DMS53 treated with DMSO at 0.1 percent for 48 hours (cell line): Measurements from ENCODE around the gene OPCML.

Experiments
- DNase-seq: peaks from one replicate; lab custom pipeline; 2025; ENCODE audit not compliant: unreplicated experiment; lab: John Stamatoyannopoulos, UW

The OPCML gene

DNA sequence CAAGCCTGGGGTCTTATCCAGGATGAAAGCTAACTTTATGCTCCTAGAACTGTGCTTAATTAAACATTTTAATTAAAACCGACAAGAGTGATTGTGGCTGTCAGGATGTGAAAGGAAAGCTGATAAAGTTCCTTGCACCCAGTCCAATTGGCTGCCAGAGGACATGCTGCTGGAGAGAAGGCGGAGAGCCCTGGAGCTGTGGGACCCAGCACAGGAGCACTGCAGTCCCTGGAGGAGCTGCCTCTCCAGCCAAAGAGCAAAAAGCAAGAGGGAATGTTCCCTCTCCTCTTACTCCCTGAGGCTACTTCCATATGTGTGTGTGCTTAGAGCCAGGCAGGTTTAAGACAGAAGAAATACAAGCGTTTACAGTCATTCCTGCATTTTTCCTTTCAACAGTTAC lies 118.6 kb downstream of the OPCML start:
- no peak for DNase-seq

DNA sequence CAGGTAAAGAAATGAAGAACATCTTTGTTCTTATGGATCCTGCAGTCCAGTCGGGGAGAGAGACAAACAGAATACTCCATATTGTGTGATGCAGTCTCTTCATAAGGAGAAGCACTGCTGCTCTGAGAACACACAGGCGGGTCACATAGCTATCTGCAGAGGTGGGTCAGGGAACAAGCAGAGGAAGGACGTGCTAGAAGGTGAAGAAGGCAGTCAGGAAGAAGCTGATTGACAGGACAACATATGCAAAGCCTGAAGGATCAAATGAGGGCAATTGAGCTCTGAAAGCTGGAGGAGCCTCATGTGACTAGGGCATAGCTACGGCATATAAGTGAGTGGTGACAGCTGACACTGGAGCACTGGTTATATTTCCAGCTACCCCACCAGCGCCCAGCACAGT lies 122.5 kb downstream of the OPCML start:
- no peak for DNase-seq

DNA sequence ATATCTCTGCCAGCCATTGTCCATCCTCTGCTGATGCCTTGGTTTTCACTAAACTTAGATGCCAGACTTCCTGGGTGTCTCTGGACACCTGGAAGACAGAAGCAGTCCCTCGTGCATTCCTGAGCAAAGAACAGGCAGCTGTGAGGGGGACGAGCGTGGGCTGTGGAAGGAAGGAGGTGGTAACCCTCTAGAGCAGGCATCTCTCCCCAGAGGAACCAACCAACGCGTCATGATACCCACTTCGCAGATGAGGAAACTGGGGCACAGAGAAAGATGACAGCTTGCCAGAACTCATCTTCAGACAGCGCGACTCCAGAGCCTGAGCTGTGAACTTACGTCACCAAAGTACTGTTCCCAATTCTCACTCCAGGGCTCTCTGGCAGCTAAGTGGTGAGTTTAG lies 123.4 kb downstream of the OPCML start:
- DNase-seq: no peak

DNA sequence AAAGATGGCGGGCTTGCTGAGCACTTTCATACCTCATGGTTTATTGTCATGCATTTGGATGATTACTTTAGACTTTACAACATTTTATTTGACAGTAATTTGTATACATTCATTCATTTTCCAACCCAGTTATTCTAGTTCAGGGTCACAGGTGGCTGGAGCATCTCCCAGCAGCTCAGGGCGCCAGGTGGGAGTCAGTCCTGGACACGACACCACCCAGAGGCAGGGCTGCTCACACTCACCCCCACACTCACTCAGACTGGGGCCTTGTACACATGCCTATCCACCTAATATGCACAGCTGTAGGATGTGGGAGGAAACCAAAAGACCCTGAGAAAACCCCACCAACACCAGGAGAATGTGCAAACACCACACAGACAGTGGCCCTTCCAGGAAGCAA lies 123.9 kb downstream of the OPCML start:
- DNase-seq: no peak

DNA sequence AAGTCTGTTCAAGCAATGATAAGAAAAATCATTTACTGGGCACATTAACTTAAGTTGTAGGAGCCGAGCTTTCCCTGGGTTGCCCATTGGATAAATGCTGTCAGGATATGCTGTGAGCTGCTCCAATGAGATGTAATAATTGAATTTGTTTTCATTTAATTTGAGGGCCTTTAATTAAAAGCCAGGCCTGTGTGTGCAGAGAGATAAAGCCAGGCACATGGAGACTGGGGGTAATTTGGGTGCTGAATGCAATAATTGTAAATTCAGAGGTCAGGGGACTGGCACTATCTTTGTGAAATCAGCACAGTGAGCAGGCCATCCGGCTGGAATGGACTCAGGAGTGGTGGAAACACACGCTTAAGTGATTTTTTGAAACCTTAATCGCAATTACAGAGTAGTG lies 125.8 kb downstream of the OPCML start:
- DNase-seq: no peak

DNA sequence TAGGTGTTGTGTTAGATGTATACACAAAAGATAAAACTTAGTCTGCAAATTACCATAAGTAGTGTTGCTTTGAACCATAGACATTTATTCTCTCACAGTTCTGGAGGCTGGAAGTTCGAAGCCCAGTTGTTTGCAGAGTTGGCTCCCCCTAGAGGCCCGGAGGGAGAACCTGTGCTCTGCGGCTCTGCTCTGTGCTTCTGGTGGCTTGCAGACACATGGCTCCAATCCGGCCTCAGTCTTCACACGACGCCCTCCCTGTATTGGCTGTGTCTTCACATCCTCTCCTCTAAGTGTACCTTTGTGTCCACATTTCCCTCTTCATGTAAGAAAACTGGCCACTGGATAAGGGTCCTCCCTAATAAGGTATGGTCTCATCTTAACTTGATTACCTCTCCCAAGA lies 128.4 kb downstream of the OPCML start:
- no peak for DNase-seq

DNA sequence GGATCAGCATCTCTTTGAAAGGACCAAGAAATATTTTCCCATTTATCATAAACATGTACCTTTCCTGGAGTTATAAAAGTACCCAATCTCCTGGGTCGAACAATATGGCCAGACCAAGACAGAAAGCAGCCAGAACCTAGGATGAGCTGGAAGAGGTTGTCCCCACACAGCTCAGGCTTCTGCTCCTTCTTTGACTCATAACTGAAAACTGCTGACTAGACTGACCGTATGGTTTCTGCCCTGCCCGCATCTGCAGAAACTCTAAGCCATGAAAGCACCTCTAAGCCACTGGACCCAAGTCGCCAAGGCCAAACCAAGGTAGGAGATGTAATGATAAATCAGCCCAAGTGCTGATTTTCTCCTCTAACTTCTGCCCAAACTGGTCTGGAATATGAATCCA lies 129.8 kb downstream of the OPCML start:
- no peak for DNase-seq

DNA sequence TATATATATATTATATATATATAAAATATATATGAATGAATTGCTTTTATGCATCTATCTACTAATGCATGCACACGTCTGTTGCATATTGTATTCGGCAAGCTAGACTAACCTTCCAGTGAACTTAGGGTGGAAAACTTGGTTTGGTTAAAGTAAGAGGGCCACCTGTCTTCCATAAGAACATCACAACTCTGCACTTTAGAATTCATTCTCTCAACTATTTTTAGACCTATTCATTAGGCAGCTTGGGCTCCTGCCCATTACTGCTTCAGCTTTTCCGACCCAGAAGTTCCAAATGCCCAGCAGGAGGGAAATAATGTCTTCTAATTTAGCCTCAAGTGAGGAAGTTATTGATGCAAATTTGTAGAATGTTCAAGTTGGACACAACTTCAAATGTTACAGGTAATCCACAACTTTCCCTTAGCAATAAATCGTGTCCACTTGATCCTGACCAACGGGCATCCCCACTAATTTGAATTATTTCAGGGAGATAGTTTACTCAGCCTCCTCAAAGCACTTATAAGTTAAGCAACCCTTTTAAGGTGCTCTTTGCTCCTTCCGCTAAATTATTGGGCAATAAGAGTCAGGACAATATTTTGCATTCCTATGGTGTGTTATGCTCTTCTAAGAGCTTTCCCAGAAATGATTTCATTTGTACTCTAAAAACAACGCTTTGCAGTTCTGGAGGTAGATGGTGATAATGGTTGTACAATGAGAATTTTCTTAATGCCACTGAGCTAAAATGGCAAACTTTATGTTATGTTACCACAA lies 132.3 kb downstream of the OPCML start:
- DNase-seq: no peak

DNA sequence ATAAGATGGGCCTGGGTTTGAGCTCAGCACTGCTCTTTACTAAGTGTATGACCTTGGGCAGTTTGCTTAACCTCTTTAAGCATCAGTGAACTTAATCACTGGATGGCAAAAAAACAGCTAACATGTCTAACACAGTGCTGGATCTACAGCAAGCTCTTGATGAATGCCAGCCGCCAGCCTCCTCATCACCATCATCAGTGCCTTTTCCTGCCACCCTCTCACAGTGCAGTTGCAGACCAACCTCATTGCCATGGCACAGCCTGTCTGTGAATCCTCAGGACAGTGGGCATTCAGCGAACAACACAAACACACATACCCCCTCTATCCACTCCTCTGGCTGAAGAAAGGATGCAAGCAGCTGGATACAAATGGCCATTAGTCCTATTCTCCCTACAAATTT lies 133.0 kb downstream of the OPCML start:
- no peak for DNase-seq

DNA sequence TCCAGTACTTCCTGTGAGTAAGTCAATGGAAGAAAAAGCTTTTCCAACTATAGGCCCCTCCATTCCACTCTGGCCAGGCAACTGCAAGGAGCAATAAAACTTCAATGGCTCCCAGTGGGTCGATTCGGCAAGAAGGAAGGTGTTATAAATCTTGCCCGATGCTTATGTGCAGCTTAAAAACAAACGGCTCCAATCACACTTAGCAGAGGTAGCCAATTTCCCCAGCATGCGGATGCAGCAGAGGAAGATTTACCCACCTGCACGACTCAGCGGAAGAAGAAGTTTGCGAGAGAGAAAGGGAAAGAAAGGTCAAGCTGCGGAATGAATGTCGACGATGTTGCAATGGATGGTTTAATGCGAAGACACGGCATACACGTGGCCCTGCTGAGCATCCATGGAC lies 141.5 kb downstream of the OPCML start:
- no peak for DNase-seq

DNA sequence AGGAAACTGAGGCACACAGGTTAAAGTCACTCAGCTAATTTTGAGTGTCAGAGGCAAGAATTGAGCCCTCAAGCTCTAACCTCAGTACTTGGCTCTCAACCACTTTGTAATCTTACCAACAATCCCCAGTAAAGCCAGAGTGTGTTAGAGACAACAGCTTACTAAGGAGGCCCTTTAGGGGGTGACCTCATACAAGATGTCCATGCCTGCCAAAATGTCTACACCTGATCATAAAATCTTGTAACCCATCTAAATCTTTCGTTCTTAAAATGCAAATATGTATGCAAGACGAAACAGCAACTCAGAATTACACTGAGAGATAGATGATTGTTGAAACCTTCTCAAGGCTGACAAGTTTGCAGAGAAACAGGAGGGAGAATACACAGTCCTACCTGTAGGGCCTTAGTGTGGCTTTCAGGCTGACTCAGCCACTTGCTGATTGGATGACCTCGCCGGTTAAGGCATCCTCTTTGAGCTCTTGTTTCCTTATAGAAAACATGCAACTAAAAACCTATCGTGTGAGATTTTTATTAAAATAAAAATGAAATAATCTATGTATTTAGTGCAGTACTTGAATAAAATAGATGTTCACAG lies 143.2 kb downstream of the OPCML start:
- DNase-seq: no peak

DNA sequence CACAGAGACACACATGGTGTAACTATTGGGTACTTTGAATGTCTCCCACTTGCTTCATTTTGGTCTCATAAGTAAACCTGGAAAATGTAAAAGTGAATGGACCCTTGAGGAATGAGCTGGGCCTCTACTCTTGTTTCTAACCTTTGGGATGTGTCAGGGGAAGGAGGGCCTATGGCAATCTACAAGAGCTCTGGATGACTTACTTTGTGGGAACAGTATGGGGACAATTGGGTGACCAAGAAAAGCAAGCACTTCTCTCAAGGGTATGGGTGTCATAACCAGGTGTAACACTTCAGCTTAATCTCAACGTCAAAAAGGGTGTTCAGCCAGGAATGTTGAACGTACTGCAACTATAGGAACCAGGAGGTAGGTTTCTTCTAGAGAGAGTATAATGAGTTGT lies 144.0 kb downstream of the OPCML start:
- DNase-seq: no peak

DNA sequence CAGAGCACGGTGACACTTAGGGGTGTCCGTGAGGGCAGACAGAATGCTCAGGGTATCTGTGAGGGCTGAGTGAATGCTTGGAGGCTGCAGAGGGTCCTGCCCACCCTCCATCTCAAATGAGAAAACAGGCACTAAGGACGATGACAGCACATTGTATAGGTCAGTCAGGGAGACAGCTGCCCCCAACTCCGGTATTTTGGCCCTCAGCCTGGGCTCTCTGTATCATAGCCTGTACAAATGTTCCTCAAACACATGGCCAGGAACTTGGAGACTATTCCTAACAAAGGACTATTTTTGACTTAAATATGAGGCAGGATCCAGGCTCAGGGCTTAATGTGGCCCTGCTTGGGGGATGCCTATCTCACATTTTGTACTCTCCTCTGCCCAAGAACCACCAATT lies 145.4 kb downstream of the OPCML start:
- DNase-seq: no peak

DNA sequence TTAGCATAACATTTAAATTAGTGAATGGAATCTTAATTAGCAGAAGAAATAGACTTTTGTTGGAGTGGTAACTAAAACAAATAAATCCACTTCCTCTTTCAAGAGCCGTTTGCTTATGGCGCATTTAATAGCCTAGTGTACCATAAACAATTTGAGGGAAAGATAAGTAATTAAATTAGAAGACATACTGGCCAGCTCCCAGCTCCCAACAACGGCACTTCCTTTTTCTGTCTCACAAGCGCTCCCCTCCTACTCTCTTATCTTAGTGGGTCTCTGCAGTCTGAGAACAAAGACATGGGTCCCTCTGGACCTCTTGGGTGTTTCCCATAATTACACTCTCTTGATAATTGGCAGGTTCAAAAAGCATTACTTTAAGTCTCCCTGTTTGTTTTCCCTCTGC lies 146.0 kb downstream of the OPCML start:
- no peak for DNase-seq

DNA sequence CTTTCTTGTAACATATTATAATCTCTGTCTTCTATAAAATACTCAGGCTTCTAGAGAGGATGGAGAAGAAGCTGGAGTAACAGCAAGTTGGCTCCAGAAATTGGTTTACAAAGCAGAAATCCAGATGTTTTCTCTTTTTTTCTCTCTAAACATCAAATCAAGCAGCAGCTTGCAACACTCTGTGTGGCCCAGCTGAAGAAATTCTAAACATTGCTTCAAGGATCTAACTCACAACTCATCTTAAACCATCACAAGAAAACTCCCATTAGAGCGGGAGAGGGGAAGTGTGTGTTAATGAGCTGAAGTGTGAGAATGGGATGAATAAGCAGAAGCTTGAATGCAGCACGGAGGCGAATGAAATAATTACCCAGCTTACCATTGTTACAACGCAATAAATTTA lies 146.5 kb downstream of the OPCML start:
- no peak for DNase-seq

DNA sequence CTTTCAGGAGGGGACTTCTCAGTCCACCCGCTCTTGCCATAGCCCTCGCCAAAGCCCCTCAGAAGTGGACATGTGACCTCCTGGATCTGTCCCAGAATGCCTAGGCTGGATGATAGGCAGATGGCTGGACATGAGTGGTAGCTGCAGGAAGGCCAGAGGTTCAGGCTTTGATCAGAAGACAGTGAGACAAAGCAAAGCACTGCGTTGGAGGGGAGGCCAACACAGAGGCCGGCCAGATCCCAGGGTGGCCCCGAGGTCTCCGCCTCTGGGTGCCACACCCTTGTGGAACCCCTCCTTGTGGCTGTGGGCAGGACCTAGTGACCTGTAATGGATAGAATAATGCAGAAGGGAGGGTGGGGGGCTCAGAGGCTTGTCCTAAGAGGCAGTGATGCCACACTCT lies 147.6 kb downstream of the OPCML start:
- DNase-seq: no peak

DNA sequence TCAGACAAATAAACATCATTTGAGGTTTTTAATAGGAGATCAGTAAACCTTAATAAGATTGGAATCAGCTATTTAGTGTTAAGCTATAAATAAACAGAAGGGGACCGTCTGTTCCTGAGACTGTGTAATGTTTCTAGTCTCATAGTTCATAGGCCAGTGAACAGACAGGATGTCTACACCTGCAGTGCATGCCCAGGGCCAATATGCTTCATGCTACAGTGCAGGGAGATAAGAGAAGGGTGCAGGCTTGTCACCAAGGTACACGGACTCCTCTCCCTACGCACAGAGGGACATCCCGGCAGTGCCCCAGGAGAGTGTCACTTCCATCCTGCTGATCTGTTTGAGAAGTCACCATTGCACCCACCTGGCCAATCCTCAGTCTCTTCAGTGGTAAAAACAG lies 148.6 kb downstream of the OPCML start:
- DNase-seq: no peak

DNA sequence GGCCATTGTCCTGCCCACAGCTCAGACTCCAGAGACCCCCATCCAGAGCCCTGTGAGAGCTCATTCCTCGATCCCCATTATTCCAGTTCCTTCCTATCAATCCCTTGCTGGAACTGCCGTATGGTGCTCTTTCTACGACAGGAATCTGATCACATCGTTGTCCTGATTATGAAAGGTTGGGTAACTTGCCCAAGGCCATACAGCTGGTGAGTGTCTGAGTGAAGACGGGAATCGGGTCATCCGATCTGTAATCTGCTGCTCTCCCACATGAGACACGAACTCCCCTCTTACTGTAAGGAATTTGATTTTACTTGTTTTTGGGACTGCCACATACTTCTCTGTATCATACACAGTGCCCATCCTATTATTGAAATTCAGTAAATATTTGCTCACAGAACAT lies 149.1 kb downstream of the OPCML start:
- DNase-seq: no peak

DNA sequence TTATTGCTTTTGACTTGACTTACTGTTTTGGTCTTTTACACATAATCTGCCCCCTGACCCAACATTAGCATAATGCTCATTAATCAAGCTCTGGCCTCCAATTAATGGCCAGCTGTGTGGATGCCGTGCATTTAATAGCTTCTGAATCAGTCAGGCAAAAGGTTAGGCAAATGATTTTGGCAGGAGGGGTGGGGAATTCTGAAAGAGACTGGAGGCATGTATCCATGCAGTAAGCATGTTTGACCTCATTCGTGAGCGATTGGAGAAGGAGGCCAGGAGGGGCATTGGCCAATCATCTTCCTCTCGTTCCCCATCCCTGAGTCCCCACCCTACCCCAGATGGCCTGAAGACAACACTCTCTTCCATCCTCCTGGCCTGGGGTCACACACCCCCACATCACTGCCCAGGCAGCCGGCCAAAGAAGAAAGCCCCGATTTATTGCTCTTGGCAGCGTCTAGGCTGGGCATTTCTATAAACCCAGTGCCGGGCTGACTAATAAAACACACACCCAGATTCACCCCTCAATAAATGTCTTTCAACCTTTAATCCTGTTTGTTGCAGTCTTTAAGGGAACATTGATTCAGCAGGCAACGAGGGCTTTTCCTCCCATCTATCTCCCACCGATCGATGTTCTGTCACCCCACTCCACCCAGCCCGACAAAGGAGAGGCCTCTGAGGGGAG lies 150.0 kb downstream of the OPCML start:
- DNase-seq: no peak

DNA sequence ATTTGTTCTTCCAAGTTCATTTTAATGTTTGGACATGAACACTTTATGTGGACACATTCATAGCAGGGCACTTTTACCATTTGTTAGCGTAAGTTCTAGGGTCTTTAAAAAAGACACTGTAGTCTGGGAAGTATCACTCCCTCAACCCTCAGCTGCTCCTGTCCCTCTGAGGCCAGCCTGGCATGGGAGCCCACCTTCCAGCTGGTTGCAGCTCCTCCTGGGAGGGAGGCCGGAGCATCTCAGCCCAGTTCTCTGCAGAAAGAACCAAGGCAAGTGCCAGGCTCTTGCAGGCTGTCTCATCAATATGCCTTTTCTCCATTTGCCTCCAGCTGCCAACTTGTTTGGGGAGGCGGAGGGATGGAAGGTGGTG lies 150.6 kb downstream of the OPCML start:
- no peak for DNase-seq

DNA sequence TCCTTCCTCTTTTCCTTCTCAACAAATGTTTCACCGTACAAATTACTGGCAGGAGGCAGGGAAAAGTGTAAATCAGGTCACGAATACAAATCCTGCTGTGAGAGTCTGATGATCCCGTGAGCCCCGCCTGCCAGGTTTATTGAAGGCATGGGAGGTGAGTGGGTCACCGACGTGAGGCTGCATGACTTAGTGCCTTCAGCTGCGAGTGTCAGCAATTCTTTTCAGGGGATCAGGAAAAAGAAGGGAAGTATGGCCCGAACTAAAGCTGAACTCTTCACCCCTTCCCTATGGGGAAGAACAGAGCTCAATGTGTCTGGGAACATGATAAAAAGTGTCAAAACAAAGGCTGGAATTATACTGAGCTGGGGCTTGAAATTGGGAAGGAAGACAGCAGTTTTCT lies 166.2 kb downstream of the OPCML start:
- no peak for DNase-seq

DNA sequence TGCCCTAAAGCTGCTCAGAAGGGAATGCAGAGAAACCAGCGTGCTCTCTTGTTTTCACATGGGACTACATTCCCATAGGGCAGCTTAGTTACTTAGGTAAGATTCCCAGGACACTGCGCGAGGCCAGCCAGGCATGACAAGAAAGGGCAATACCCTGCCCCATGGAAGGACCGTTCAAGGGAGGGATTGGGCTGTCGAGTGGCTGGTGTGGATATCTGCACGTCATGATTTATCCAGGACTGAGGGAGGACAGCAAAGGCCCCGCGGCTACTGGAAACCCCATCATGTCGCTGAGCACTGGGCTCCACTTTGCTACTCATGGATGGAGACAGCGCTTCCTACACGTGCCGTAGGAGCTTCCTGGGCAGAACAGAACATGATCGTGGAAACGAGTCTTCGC lies 169.4 kb downstream of the OPCML start:
- no peak for DNase-seq

DNA sequence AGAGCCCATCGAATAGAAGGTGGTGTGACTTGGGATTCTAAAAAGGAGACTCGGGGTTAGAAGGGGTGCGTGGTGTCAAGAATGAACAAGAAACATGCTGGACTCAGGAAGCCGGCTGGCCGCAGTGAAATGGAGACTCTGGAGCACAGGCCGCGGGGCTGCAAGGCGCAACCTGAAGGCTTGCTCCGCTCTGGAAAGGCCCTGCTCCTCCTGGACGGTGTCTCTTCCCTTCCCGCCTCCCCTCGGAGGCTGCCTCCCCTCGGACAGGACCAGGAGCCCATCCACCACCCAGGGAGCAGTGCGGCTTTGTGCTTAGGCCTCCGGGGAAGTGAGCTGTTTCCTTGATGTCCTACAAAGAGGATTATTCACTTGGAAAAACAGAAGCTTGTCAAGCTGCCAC lies 170.1 kb downstream of the OPCML start:
- DNase-seq: no peak
